Stimulated activated memory B cell treated with anti-CD40 and anti-IgM and Interleukin-4, amounts not matched to agents 10 μg/mL and 1 μg/mL and 100 μg/mL, for 72 hours (primary cell): ENCODE measurements around the gene TMEM271.

Experiments used
- ATAC-seq: fragments of 150-1000 bp; cut with Tn5 transposase; 2 replicates; pipeline ENCODE4 v1.10.0; 2021
- H3K27ac Mint-ChIP-seq: one replicate; pipeline ENCODE4 v1.8.0; 2022; ENCODE audit warnings: mild to moderate bottlenecking, mixed read lengths
- H3K27me3 Mint-ChIP-seq: one replicate; pipeline ENCODE4 v1.8.0; 2022; ENCODE audit warnings: mixed read lengths
- H3K36me3 Mint-ChIP-seq: one replicate; pipeline ENCODE4 v1.8.0; 2022; ENCODE audit warnings: mixed read lengths
- H3K4me1 Mint-ChIP-seq: one replicate; pipeline ENCODE4 v1.8.0; 2022; ENCODE audit warnings: mixed read lengths
- H3K4me3 Mint-ChIP-seq: one replicate; pipeline ENCODE4 v1.8.0; 2022; ENCODE audit warnings: mild to moderate bottlenecking, moderate library complexity, mixed read lengths
- H3K9me3 Mint-ChIP-seq: one replicate; pipeline ENCODE4 v1.8.0; 2022; ENCODE audit warnings: mixed read lengths

TMEM271 gene

DNA sequence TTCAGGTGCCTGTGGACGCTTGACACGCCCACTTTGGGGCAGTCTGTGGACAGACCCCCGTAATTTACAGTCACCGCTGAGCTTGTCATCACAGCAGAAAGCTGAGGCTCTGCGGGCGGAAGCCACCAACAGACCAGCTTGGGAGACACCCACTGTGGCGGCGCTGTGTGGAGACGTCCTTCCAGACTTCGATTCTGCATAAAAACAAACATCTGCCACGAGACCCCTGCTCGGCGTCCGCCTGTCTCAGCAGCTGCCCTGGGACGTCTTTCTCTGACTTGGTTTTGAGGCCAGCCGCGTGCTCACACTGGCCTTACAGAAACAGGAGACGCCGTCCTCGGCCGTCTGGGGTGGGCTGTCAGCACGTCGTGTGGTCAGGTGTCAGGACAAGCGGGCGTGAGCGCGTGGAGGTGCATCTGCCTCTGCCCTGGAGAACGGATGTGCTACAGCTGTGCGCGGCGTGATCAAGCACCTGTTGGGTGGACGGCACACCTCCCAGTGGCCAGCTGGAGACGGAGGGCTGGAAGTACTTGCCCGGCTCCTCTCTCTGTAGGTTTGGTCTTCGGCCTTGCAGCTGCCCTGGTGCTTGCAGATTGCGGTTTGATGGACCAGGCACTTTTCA, 39.6 kb downstream of the TMEM271 start:
- no peak overlapping the region for H3K4me3 Mint-ChIP-seq
- H3K27me3 Mint-ChIP-seq = no peaks in the 10 kb centered on the region
- H3K36me3 Mint-ChIP-seq = peaks cover 81% of the 10 kb centered on the region
- H3K9me3 Mint-ChIP-seq = peaks cover 5% of the 10 kb centered on the region
- H3K27ac Mint-ChIP-seq = no peak overlapping the region
- no peak for ATAC-seq
- H3K4me1 Mint-ChIP-seq = no peaks in the 10 kb centered on the region

DNA sequence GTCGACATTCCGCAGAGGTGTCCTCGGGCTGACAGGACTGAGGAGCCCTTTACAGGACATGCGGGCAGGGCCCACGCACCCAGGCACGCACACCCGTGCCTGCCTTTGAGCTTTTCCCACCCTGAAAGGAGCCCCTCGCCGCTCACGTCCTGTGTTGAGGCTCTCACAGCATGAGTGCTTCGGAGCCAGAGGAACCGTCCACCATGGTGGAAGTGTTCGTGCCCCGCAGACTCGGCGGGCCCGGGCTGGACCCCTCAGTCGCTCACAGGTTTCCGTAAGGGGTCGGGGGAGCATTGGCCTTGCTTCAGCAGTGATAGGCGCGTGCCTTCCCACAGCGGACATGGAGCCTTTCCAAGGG, 40.2 kb downstream of the TMEM271 start:
- Mint-ChIP-seq H3K4me1 (no peaks in the 10 kb centered on the region), H3K4me3 (no peak overlapping the region), H3K36me3 (peaks cover 87% of the 10 kb centered on the region), H3K27me3 (no peaks in the 10 kb centered on the region), H3K27ac (no peak overlapping the region), H3K9me3 (peaks cover 5% of the 10 kb centered on the region)
- no peak for ATAC-seq

DNA sequence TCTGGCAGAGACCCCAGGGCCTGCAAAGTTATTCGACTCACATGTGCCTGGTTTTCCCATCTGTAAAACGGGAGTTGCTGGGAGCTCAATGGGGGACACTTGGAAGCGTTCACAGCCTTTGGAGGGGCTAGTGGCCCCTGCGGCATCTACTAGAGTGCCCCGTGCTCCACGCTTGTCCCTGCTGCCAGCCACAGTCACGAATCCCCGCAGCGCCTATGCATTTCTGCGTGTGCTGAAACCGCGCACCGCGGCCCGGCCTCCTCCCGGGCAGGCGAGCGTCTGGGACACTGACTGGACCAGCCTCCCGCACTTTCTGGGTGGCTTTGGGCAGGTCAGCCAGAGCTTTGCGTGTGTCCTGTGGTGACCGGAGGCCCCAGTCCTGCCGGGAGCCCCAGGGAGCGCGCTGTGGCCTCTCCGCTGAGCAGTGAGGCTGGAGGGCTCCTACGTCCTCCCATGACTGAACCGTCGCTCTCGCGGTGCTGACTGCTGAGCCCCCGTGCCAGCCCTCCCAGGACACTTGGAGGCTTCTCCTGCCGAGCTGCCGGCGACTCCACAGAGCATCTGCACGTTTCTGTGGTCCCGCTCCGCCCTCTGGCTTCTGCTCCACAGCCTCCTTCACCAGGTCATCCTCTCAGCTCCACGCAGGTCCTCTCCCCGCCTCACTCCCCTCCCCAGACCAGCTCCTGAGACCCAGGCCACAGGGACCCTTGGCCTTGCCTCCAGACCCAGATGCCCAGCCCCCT, 40.7 kb downstream of the TMEM271 start:
- no peaks in the 10 kb centered on the region for H3K27me3 Mint-ChIP-seq
- no peak overlapping the region for H3K4me3 Mint-ChIP-seq
- no peaks in the 10 kb centered on the region for H3K4me1 Mint-ChIP-seq
- no peak for ATAC-seq
- peaks cover 92% of the 10 kb centered on the region for H3K36me3 Mint-ChIP-seq
- H3K9me3 Mint-ChIP-seq = peaks cover 5% of the 10 kb centered on the region
- no peak overlapping the region for H3K27ac Mint-ChIP-seq

DNA sequence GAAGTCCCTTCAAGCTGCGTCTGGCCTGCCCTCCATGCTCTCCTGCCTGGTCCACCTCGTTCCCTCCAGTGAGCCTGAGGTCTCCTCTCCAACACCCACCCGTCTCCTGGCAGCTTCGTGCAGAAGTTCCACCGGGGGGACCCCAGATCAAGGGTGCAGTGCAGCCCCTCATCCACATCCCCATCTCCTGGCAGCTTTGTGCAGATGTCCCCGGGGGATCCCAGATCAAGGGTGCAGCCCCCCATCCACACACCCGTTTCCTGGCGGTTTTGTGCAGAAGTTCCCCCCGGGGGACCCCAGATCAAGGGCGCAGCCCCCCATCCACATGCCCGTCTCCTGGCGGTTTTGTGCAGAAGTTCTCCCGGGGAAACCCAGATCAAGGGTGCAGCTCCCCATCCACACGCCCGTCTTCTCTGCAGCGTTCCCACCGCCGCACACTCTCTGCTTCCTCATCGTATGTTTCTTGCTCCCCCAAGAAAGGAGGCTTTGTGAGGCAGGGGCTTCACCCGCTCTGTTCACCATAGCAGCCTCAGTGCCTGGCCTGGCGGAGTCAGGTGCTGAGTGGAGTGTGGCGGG, 41.4 kb downstream of the TMEM271 start:
- no peak for ATAC-seq
- peaks cover 99% of the 10 kb centered on the region for H3K36me3 Mint-ChIP-seq
- H3K4me1 Mint-ChIP-seq = no peaks in the 10 kb centered on the region
- H3K4me3 Mint-ChIP-seq = no peak overlapping the region
- no peaks in the 10 kb centered on the region for H3K27me3 Mint-ChIP-seq
- H3K9me3 Mint-ChIP-seq = peaks cover 5% of the 10 kb centered on the region
- no peak overlapping the region for H3K27ac Mint-ChIP-seq

DNA sequence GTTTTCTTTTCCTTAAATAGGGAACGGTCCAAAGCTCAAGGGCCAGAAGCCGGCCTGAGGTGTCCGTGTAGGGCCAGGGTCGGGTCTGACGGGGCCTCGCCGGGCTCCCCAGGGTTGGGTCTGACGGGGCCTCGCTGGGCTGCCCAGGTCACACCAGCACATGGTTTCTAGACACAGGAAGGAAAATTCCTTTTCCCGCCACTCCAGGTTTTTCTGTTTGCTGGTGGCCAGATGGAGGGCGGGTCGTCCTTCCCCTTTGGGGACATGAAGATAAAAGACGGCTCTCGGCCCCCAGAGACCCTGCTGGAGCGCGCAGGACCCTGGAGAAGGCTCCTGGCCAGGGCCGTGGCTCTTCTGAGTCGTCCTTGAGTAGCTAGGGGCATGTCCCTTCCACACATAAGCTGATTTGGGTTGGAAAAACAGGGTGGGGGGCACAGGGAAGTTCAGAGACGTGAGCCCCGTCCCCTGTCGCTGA, 42.0 kb downstream of the TMEM271 start:
- Mint-ChIP-seq H3K36me3 (peaks cover 98% of the 10 kb centered on the region), H3K27ac (no peak overlapping the region), H3K4me3 (no peak overlapping the region), H3K4me1 (no peaks in the 10 kb centered on the region), H3K27me3 (no peaks in the 10 kb centered on the region), H3K9me3 (peaks cover 5% of the 10 kb centered on the region)
- ATAC-seq = no peak

DNA sequence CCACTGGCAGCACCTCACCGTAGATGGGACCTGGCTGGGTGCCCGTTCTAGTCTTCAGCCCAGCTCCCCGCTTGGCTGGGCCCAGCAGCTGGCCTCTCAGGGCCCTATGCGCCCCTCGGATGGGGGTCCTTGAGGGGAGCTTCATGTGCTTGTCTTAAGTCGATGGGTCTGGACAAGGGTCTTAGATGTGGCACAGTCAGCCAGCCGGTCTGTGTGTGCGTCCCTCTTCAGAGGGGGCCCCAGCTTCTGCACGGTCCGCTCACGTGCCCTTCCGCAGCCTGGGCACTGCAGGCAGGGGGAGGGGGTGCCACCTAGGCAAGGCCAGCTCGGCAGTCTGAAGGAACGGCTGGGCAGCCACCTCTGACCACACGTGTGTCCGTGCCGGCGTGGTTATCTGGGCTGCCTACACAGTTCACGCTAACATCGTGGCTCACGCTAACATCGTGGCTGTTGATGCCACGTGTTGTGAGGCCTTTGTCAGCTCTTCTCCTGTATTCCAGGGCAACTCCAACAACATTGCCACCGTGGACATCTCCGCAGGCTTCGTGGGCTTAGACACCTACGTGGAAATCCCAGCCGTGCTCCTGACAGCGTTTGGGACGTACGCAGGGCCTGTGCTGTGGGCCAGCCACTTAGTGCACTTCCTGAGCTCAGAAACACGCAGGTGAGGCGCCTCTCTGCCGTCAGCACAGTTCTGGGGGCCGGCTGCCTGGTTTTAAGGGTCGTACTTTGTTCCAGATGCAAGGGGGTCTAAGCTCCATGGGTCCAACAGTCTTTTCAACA, 42.6 kb downstream of the TMEM271 start:
- Mint-ChIP-seq H3K9me3 (peaks cover 5% of the 10 kb centered on the region), H3K27ac (no peak overlapping the region), H3K36me3 (peaks cover 98% of the 10 kb centered on the region), H3K4me1 (no peaks in the 10 kb centered on the region), H3K4me3 (no peak overlapping the region), H3K27me3 (no peaks in the 10 kb centered on the region)
- ATAC-seq = no peak

DNA sequence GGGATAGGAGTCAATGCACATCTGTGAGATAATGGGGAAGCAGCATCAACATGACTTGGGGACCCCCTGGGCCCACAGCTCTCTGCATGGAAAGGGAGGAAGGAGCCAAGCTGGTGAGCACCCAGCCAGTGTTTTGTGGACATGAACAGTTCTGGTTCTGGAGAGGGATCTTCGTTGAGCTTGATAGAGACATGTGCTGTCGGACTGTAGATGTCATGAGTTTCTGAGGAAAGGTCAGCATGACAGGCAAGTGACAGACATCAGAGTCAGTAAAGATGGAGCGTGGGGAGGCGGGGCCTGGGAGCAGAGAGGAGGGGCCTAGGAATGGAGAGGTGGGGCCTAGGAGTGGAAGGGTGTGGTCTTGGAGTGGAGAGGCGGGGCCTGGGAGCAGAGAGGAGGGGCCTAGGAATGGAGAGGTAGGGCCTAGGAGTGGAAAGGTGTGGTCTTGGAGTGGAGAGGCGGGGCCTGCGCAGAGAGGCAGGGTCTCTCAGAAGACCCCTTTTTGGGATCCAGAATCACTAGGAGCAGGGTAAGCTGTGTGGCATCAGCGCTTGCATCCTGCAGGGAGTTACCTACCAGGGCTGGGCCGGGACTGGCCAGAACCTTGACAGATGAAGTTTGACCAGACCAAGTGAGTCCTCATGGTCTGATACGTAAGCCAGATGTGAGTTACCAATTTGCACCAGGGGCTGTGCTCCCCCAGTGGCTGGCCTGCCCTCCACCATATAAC, 43.3 kb downstream of the TMEM271 start:
- Mint-ChIP-seq H3K27ac (no peak overlapping the region), H3K9me3 (peaks cover 5% of the 10 kb centered on the region), H3K36me3 (peaks cover 98% of the 10 kb centered on the region), H3K27me3 (no peaks in the 10 kb centered on the region), H3K4me3 (no peak overlapping the region), H3K4me1 (no peaks in the 10 kb centered on the region)
- ATAC-seq = no peak

DNA sequence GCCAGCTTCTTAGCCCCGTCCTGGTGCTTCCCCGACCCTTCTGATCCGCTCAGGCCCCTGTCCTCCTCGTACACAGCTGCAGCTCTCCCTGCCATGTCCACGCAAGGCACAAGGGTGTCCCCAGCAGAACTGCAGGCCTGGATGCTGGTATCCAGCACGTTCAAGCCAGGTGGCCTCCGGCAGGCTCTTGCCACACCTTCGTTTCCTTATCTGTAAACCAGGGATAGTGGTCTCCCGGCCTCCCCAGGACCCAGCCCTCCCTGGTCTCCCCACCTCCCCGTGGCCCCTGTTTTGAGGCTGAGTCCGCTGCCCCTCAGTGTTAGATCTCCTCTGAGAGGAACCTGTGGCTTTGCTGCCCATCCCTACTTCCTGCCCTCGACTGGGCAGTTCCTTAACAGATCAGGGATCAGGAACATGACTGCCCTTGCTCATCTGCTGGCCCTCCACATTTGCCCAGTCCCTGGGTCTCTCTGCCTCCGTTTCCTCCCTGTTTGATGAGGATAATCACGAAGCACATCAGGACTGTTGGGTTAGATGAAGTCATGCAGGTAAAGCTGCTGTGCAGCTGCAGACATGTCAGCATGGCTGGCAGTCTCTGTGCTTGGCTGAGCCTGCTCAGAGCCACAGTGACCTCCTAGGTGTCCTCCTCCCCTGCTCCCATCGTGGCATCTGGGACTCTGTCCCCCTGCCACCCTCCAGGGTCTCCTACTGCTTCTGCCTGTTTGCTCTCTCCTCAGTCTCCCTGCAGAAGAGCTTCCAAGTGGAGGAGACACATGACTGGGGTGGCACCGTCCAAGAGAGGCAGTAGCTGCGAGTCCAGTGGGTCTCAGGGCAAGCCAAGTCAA, 44.2 kb downstream of the TMEM271 start:
- Mint-ChIP-seq H3K4me1 (no peaks in the 10 kb centered on the region), H3K4me3 (no peak overlapping the region), H3K27me3 (no peaks in the 10 kb centered on the region), H3K36me3 (peaks cover 98% of the 10 kb centered on the region), H3K27ac (no peak overlapping the region), H3K9me3 (peaks cover 5% of the 10 kb centered on the region)
- no peak for ATAC-seq

DNA sequence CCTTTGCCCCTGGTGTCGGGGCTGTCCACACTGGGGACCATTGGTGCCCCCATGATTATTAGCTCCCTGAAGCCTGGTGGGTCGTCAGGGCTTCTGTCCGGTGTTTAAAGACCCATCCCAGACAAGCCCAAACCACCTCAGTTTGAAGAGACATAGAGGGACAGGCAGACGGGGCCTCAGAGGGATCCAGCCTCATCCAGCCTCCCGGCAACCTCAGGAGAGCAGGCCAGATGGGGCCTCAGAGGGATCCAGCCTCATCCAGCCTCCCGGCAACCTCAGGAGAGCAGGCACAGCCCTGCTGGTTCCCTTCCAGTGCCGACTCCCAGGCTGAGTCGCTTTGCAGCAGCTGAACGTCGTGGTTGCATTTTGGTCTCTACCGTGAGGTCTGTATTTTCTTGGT, 45.0 kb downstream of the TMEM271 start:
- no peak overlapping the region for H3K4me3 Mint-ChIP-seq
- no peaks in the 10 kb centered on the region for H3K27me3 Mint-ChIP-seq
- peaks cover 5% of the 10 kb centered on the region for H3K9me3 Mint-ChIP-seq
- H3K27ac Mint-ChIP-seq = no peak overlapping the region
- H3K4me1 Mint-ChIP-seq = no peaks in the 10 kb centered on the region
- H3K36me3 Mint-ChIP-seq = peaks cover 98% of the 10 kb centered on the region
- no peak for ATAC-seq

DNA sequence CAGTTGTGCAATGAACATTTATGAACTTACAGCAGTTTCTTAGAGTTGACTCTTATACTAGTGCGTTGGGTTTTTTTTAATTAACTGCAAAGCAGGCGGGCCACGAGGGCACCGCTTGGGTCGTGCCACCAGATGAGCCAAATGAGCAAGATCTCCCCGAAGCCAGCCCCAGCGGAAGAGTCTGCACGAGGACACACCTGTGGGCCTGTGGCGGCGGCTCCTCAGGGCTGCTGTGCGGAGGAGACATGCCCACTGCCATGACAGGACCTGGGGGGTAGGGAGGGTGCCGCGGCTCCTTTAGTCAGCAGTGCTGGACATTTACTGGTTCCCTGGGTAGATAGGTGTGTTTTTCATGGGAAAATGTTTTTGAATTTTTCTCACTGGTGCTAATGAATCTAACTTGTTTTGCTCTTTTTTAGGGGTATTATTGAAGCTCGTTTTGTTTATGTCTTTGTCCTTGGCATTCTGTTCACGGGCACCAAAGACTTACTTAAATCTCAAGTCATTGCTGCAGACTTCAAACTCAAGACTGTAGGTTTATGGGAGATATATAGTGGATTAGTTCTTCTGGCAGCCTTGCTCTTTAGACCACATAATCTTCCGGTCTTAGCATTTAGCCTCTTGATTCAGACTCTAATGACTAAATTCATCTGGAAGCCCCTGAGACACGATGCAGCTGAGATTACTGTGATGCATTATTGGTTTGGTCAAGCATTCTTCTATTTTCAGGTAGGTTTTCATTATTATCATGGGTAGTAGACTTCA, 45.9 kb downstream of the TMEM271 start:
- Mint-ChIP-seq H3K4me1 (no peaks in the 10 kb centered on the region), H3K27ac (no peak overlapping the region), H3K9me3 (peaks cover 5% of the 10 kb centered on the region), H3K27me3 (no peaks in the 10 kb centered on the region), H3K4me3 (no peak overlapping the region), H3K36me3 (peaks cover 98% of the 10 kb centered on the region)
- no peak for ATAC-seq

DNA sequence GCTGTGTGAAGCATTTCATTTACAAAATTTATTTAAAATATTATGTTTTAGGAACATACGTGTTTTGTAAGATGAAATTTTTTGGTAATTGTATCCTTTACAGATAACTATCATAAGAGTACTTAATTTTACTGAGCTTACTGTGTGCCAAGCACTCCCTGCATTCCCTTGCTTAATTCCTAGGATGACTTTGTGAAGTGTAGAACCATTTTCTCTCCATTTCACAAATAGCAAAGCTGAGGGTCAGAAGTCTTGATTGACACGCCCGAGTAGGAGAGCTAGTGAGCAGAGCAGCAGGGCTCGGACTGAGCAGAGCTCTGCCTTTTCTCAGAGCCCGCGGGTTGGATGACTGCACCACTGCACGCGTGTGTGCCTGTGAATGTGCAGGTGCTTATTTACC, 46.5 kb downstream of the TMEM271 start:
- ATAC-seq = no peak
- Mint-ChIP-seq H3K4me3 (no peak overlapping the region), H3K27ac (no peak overlapping the region), H3K36me3 (peaks cover 98% of the 10 kb centered on the region), H3K4me1 (no peaks in the 10 kb centered on the region), H3K9me3 (peaks cover 5% of the 10 kb centered on the region), H3K27me3 (no peaks in the 10 kb centered on the region)

DNA sequence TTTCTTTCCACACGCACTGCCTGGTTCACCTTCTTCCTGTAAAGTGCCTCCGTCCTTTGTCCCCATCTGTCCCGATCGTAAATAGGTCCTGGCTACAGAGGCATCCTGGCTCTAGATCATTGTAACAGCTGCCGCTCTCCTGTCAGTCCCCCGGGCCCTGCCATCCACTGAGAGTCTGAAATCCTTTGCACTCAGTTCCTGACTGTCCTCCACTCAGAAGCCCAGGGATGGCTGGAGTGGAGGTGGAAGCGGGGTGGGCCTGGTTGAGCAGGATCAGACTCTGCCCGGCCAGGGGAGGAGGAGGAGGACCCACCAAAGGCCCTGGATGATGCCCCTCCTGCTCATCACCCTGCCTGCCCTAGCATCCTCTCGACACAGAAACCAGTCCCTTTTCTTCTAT, 47.3 kb downstream of the TMEM271 start:
- peaks cover 5% of the 10 kb centered on the region for H3K9me3 Mint-ChIP-seq
- no peak overlapping the region for H3K27ac Mint-ChIP-seq
- H3K27me3 Mint-ChIP-seq = no peaks in the 10 kb centered on the region
- H3K4me3 Mint-ChIP-seq = no peak overlapping the region
- ATAC-seq = no peak
- peaks cover 98% of the 10 kb centered on the region for H3K36me3 Mint-ChIP-seq
- no peaks in the 10 kb centered on the region for H3K4me1 Mint-ChIP-seq

DNA sequence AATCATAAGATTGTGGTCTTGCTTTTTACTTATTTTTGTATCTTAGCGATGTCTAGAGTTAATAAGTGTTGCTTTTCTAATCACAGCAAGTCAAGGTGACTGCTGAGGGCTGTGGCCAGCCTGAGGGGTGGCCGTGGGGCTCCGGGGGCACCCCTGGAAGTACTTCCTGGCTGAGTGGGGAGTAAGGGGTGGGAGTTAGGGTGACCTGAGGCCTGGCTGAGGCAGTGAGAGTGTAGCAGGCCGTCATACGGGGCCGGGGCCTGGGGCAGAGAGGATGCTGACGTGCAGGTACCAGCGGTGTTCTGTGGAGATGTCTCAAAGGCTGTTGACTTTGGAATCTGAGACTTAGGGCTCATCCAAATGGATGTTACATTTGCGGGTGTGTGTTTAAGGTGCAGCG, 47.8 kb downstream of the TMEM271 start:
- Mint-ChIP-seq H3K4me1 (no peaks in the 10 kb centered on the region), H3K27me3 (no peaks in the 10 kb centered on the region), H3K4me3 (no peak overlapping the region), H3K9me3 (peaks cover 5% of the 10 kb centered on the region), H3K27ac (no peak overlapping the region), H3K36me3 (peaks cover 98% of the 10 kb centered on the region)
- ATAC-seq = no peak
